HepG2 (cell line): ENCODE measurements around the gene RAD51D. TPM values are rescaled to one million over a fixed set of nuclear protein-coding genes. Genes with fewer than 3 reads are reported as not detected.
A peak's percentile ranks its signal among the peaks of the same experiment; 100 is the strongest.
"Not testable (repeated sequence)": the region's sequence is repeated elsewhere in the genome, so short reads cannot be mapped to it uniquely, and the experiment has no call there.

ENCODE experiments used
- ATAC-seq: fragments of 200-7000 bp; cut with Tn5 transposase; 3 replicates; pipeline ENCODE4 v1.9.1; 2020; ENCODE audit warnings: mild to moderate bottlenecking, moderate library complexity
- BruUV-seq: library from RNA; stranded (reverse); fragments of 400-500 nt; replicated peaks from 2 replicates; lab custom pipeline; 2021; lab: Mats Ljungman, UMichigan
- CTCF ChIA-PET: fragments of 300-600 bp; formaldehyde crosslinking; extraction: SDS; loops from one replicate; lab custom pipeline; 2021; ENCODE audit warnings: low total read pairs, inconsistent platforms, low intra/inter-chr PET ratio; lab: Yijun Ruan, JAX
- POLR2A ChIA-PET: fragments of 350-600 bp; sonication (Branson Sonifier 250); formaldehyde crosslinking; loops from one replicate; lab custom pipeline; 2020; ENCODE audit warnings: antibody characterized with exemption, inconsistent platforms; lab: Yijun Ruan, JAX
- DNase-seq: peaks from one replicate; pipeline ENCODE4 v3.0.0-alpha.2; 2015; ENCODE audit warnings: low spot score
- FAIRE-seq: peaks from 3 replicates; lab custom pipeline; 2011; peaks lifted over from hg19 to GRCh38; lab: Jason Lieb, UNC
- H2AFZ ChIP-seq: one replicate; pipeline ENCODE4 v1.6.1; 2011; ENCODE audit warnings: low read length, inconsistent platforms
- H3K27ac ChIP-seq: fragments of 300-600 bp; 3 replicates; pipeline ENCODE4 v1.8.0; 2011; ENCODE audit warnings: mixed run types, mild to moderate bottlenecking, mixed read lengths, low read length, inconsistent platforms; ENCODE audit not compliant: insufficient read depth; ENCODE audit errors: extremely low read length
- H3K27me3 ChIP-seq, 2 experiments: fragments of 200-600 bp in 1 of 2; 2 replicates in 1 of 2; 3 replicates in 1 of 2; pipeline versions ENCODE4 v1.6.0 to v1.8.0; 2011; ENCODE audit warnings: low read length in 2 of 2, mild to moderate bottlenecking in 2 of 2, moderate library complexity in 2 of 2, inconsistent platforms in 1 of 2; ENCODE audit not compliant: insufficient read depth in 2 of 2, control insufficient read depth in 1 of 2
- H3K36me3 ChIP-seq, 2 experiments: fragments of 200-600 bp in 1 of 2; replicated peaks in 1 of 2; 2 replicates in 1 of 2; 3 replicates in 1 of 2; pipeline versions ENCODE4 v1.5.1 to v1.8.0; 2011; ENCODE audit warnings: low read length in 2 of 2, inconsistent platforms in 1 of 2; ENCODE audit not compliant: insufficient read depth in 2 of 2, control insufficient read depth in 1 of 2
- H3K4me1 ChIP-seq: 2 replicates; pipeline ENCODE4 v1.5.1; 2012; ENCODE audit warnings: low read length, inconsistent platforms; ENCODE audit not compliant: insufficient read depth
- H3K4me2 ChIP-seq: 2 replicates; pipeline ENCODE4 v1.6.0; 2011; ENCODE audit warnings: low read depth, low read length, inconsistent platforms
- H3K4me3 ChIP-seq, 3 experiments: fragments of 200-600 bp in 1 of 3; sonication (generic), shearing (Covaris generic) in 1 of 3; replicated peaks in 1 of 3; 2 replicates each; pipeline ENCODE4 v1.5.1; 2011 to 2016; ENCODE audit warnings: low read length in 3 of 3, inconsistent platforms in 2 of 3, low read depth in 2 of 3, mild to moderate bottlenecking in 2 of 3, control low read depth in 1 of 3, mixed read lengths in 1 of 3; ENCODE audit not compliant: insufficient read depth in 1 of 3
- H3K79me2 ChIP-seq: one replicate; pipeline ENCODE4 v1.6.1; 2011; ENCODE audit warnings: low read length, inconsistent platforms; ENCODE audit not compliant: insufficient read depth
- H3K9ac ChIP-seq: 2 replicates; pipeline ENCODE4 v1.6.0; 2011; ENCODE audit warnings: mild to moderate bottlenecking, low read depth, low read length, inconsistent platforms; ENCODE audit not compliant: insufficient read depth
- H3K9me3 ChIP-seq: 2 replicates; pipeline ENCODE4 v1.5.1; 2012; ENCODE audit warnings: mild to moderate bottlenecking, low read length
- H4K20me1 ChIP-seq: 2 replicates; pipeline ENCODE4 v1.6.0; 2011; ENCODE audit warnings: inconsistent platforms, mild to moderate bottlenecking, low read length, moderate library complexity; ENCODE audit not compliant: insufficient read depth
- FOXP1 ChIP-seq, 2 experiments: fragments of 450-650 bp in 1 of 2; IDR thresholded peaks; 2 replicates each; pipeline ENCODE4 v1.6.1; 2017 to 2018; ENCODE audit warnings: antibody characterized with exemption in 1 of 2
- ZBTB38 ChIP-seq: sonication (generic); formaldehyde crosslinking; IDR thresholded peaks from 2 replicates; pipeline ENCODE4 v1.5.1; 2020; ENCODE audit warnings: mild to moderate bottlenecking, missing genetic modification reagents
- WGBS: methylation state at CpG from one replicate; pipeline ENCODE4 v1.1.6; 2017; ENCODE audit warnings: low lambda C conversion rate; 5-methylcytosine and 5-hydroxymethylcytosine counted together
- in situ Hi-C: cut with HindIII; loops from 2 replicates; pipeline ENCODE4 v1.10.0; 2017; ENCODE audit warnings: low pct_unique_long_range_greater_than_20kb; ENCODE audit not compliant: extremely low pct_ligation_motif_present
- intact Hi-C: fragments of 100-400 bp; cut with micrococcal nuclease; formaldehyde crosslinking; loops from one replicate; pipeline ENCODE4 v1.10.0; 2022; ENCODE audit not compliant: unreplicated experiment
- polyA plus RNA-seq, 8 experiments: library from polyadenylated mRNA; depleted of rRNA in 3 of 8; stranded (reverse) in 7 of 8; unstranded in 1 of 8; fragments of >200 nt; fragmentation: Illumina TruSeq in 4 of 8; extraction: Trizol in 4 of 8; gene quantifications; 2 replicates each; pipeline versions ENCODE4 v1.2.1 to v1.2.3, GENCODE V29; 2011 to 2016; ENCODE audit warnings: low read depth in 4 of 8, missing spikeins in 1 of 8, mixed read lengths in 1 of 8; ENCODE audit not compliant: insufficient read depth in 1 of 8
- total RNA-seq, 5 experiments: library from RNA; depleted of rRNA; stranded (reverse); fragments of >200 nt; fragmentation: Illumina TruSeq; extraction: Trizol; gene quantifications; 2 replicates each; pipeline ENCODE4 v1.2.3, GENCODE V29; 2016; ENCODE audit warnings: low read depth in 1 of 5
- TF ChIP-seq, protein P1 (sequence below): sonication (generic); formaldehyde crosslinking; IDR thresholded peaks from 2 replicates; pipeline ENCODE4 v1.4.0; 2020; ENCODE audit warnings: missing genetic modification reagents

The RAD51D gene
- total and polyA plus RNA-seq, 2 of the 13 experiments (the other 11 are each of a cell fraction or from before 2014, with no cell fraction given), result 6.7 to 13.1 TPM

- H4K20me1 ChIP-seq; H2AFZ ChIP-seq; H3K4me3 ChIP-seq; H3K36me3 ChIP-seq; in situ Hi-C loops; H3K4me2 ChIP-seq; BruUV-seq; H3K27me3 ChIP-seq; ATAC-seq; H3K9me3 ChIP-seq; H3K9ac ChIP-seq; intact Hi-C loops; FAIRE-seq; TF ChIP-seq FOXP1 (IDR thresholded peaks at IDR 0.05): not testable (repeated sequence)
- ChIA-PET CTCF (interaction anchor here (3.0 kb wide), 1 partner anchor 93 kb away, joined by 21 read pairs; no protein-coding TSS in a partner anchor), POLR2A (interaction anchor here (1.9 to 2.5 kb wide), 2 partner anchors 28 to 110 kb away, joined by 12 to 20 read pairs; partner anchors contain the start of genes LIG3 and RFFL)
- Histone ChIP-seq H3K27ac (peak overlapping the region; percentile 77), H3K79me2 (peaks cover 27% of the 10 kb centered on the region), H3K4me1 (peaks cover 34% of the 10 kb centered on the region)
- peak; percentile 5 for DNase-seq
- WGBS, result 77% methylated on average over 11 of the region's 11 CpGs
- TF ChIP-seq, protein P1, sequence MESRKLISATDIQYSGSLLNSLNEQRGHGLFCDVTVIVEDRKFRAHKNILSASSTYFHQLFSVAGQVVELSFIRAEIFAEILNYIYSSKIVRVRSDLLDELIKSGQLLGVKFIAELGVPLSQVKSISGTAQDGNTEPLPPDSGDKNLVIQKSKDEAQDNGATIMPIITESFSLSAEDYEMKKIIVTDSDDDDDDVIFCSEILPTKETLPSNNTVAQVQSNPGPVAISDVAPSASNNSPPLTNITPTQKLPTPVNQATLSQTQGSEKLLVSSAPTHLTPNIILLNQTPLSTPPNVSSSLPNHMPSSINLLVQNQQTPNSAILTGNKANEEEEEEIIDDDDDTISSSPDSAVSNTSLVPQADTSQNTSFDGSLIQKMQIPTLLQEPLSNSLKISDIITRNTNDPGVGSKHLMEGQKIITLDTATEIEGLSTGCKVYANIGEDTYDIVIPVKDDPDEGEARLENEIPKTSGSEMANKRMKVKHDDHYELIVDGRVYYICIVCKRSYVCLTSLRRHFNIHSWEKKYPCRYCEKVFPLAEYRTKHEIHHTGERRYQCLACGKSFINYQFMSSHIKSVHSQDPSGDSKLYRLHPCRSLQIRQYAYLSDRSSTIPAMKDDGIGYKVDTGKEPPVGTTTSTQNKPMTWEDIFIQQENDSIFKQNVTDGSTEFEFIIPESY (CRISPR knock-in tag), result peak; percentile 81; the same call in 1 of the 2 replicates
- TF ChIP-seq FOXP1 (CRISPR knock-in tag; IDR thresholded peaks at IDR 0.05), result 0 out of 2 replicates have a peak, but pooled peaks have one; percentile 17
- peak; percentile 75; the same call in 1 of the 2 replicates for TF ChIP-seq ZBTB38 (CRISPR knock-in tag)
Measured at GRCh38 chr17:35090707-35091106, 29.0 kb downstream of the RAD51D start.
